Measurements from ENCODE around the gene NAV3.

DNA sequence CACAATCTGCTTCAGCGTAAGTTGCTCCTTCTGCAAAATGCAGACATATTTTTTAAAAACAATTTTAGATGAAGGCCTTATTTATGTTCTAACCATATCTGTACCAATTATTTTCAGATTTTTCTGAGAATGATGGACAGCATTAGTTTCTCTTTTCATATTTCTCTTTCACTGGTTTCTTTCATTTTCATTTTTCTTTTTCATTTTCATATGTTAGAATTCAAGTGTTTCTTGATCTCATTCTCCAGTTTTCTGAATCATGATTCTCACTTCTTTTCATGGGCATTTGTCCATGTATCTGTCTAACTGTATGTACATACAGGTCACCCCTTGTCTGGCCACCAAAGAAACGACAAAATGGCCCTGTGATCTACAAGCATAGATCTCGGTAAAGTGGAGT lies 346.6 kb downstream of the NAV3 start:
- no peak for TF ChIP-seq CTCF (IDR thresholded peaks at IDR 0.05; ENCODE audit: poor library complexity, severe bottlenecking)
- no peak for TF ChIP-seq EZH2 (IDR thresholded peaks at IDR 0.05; ENCODE audit: borderline replicate concordance, insufficient read depth, low read length, poor library complexity, severe bottlenecking)
- TF ChIP-seq EP300 (conservative IDR thresholded peaks at IDR 0.05; ENCODE audit: poor library complexity, severe bottlenecking), result no peak
- no peak for TF ChIP-seq POLR2AphosphoS5 (IDR thresholded peaks at IDR 0.05)

Data from neural cell (in vitro differentiated cells).